PC-9 (cell line): ENCODE measurements around the gene CD274. TPM values are rescaled to one million over a fixed set of nuclear protein-coding genes. Genes with fewer than 3 reads are reported as not detected.

Source experiments
- BruUV-seq: library from RNA; stranded (reverse); fragments of 400-500 nt; replicated peaks from 2 replicates; lab custom pipeline; 2021; lab: Mats Ljungman, UMichigan
- CTCF ChIA-PET: fragments of 300-600 bp; sonication (Branson Sonifier 250); formaldehyde crosslinking; loops from one replicate; lab custom pipeline; 2022; ENCODE audit warnings: antibody characterized with exemption; lab: Charles Lee
- POLR2A ChIA-PET: fragments of 300-600 bp; sonication (Branson Sonifier 250); formaldehyde crosslinking; loops from one replicate; lab custom pipeline; 2022; ENCODE audit warnings: antibody characterized with exemption; ENCODE audit not compliant: unreplicated experiment; lab: Charles Lee
- DNase-seq, 2 experiments: peaks; one replicate each; pipeline versions ENCODE4 v3.0.0 to v3.0.0-alpha.2; 2015 to 2022; ENCODE audit warnings: mixed read lengths in 1 of 2
- H2AFZ ChIP-seq: fragments of 200-600 bp; sonication (generic); 2 replicates; pipeline ENCODE4 v1.8.1; 2017; ENCODE audit warnings: antibody characterized with exemption
- H3F3A ChIP-seq: fragments of 200-600 bp; sonication (generic); 2 replicates; pipeline ENCODE4 v1.8.1; 2017; ENCODE audit warnings: antibody characterized with exemption, mild to moderate bottlenecking, low read depth; ENCODE audit not compliant: insufficient read depth
- H3K27ac ChIP-seq: fragments of 200-600 bp; sonication (generic); 2 replicates; pipeline ENCODE4 v1.6.1; 2016; ENCODE audit warnings: mixed run types
- H3K27me3 ChIP-seq: fragments of 200-600 bp; sonication (generic); 2 replicates; pipeline ENCODE4 v1.6.1; 2016; ENCODE audit warnings: low read depth, mixed run types; ENCODE audit not compliant: insufficient read depth
- H3K36me3 ChIP-seq: fragments of 200-600 bp; sonication (generic); 2 replicates; pipeline ENCODE4 v1.6.1; 2016; ENCODE audit warnings: low read depth, mixed run types
- H3K4me1 ChIP-seq: fragments of 200-600 bp; sonication (generic); replicated peaks from 2 replicates; pipeline ENCODE4 v1.6.1; 2016; ENCODE audit warnings: mixed run types; ENCODE audit not compliant: insufficient read depth
- H3K4me2 ChIP-seq: fragments of 200-600 bp; sonication (generic); 2 replicates; pipeline ENCODE4 v1.6.1; 2017; ENCODE audit warnings: mixed run types
- H3K4me3 ChIP-seq: fragments of 200-600 bp; sonication (generic); 2 replicates; pipeline ENCODE4 v1.6.1; 2016; ENCODE audit warnings: mixed run types
- H3K79me2 ChIP-seq: fragments of 200-600 bp; sonication (generic); 2 replicates; pipeline ENCODE4 v1.6.1; 2017; ENCODE audit warnings: low read depth, mixed run types
- H3K9me2 ChIP-seq: fragments of 200-600 bp; sonication (generic); 2 replicates; pipeline ENCODE4 v1.8.1; 2017; ENCODE audit warnings: mild to moderate bottlenecking; ENCODE audit not compliant: insufficient read depth
- H3K9me3 ChIP-seq: fragments of 200-600 bp; sonication (generic); 2 replicates; pipeline ENCODE4 v1.8.1; 2016; ENCODE audit warnings: low read depth; ENCODE audit not compliant: insufficient read depth
- H4K20me1 ChIP-seq: fragments of 200-600 bp; sonication (generic); 2 replicates; pipeline ENCODE4 v1.8.1; 2017; ENCODE audit not compliant: insufficient read depth
- CTCF ChIP-seq: fragments of 200-600 bp; sonication (generic); conservative IDR thresholded peaks from 2 replicates; pipeline ENCODE4 v1.6.1; 2017; ENCODE audit warnings: mixed run types, antibody characterized with exemption, mild to moderate bottlenecking, moderate library complexity
- EZH2 ChIP-seq: fragments of 200-600 bp; sonication (generic); IDR thresholded peaks from 2 replicates; pipeline ENCODE4 v1.8.0; 2017; ENCODE audit warnings: antibody characterized with exemption, low read depth
- intact Hi-C: fragments of 100-400 bp; cut with micrococcal nuclease; formaldehyde crosslinking; loops from one replicate; pipeline ENCODE4 v1.10.0; 2022; ENCODE audit not compliant: unreplicated experiment
- total RNA-seq: library from RNA; stranded (reverse); gene quantifications from 2 replicates; pipeline ENCODE4 v1.2.3, GENCODE V29; 2021

CD274 gene
- total RNA-seq, 1 experiment from 2014 or later = 4.4 TPM

- 0 out of 2 replicates have a peak, but pooled peaks cover 4% of the 10 kb centered on the region for H3K79me2 ChIP-seq
- intact Hi-C loops = no loop called here
- H3K4me3 ChIP-seq = no peak overlapping the region
- H3K36me3 ChIP-seq = no peaks in the 10 kb centered on the region
- H3K27ac ChIP-seq = peak overlapping the region; percentile 90
- DNase-seq = no peak
- CTCF ChIA-PET = no interaction called here
- TF ChIP-seq CTCF = no peak
- no peak for TF ChIP-seq EZH2
- H3K27me3 ChIP-seq = no peaks in the 10 kb centered on the region
- peak overlapping the region; percentile 36; the same call in 1 of the 2 replicates for H3K4me2 ChIP-seq
- H4K20me1 ChIP-seq = no peaks in the 10 kb centered on the region
- no peaks in the 10 kb centered on the region for H3K9me2 ChIP-seq
- peaks cover 43% of the 10 kb centered on the region for H3K4me1 ChIP-seq
- POLR2A ChIA-PET = no interaction called here
- BruUV-seq = no TSS peak
- H3F3A ChIP-seq = peaks cover 27% of the 10 kb centered on the region
- H3K9me3 ChIP-seq = no peaks in the 10 kb centered on the region
- H2AFZ ChIP-seq = no peak overlapping the region
Observed at GRCh38 chr9:5445886-5446285, 4.5 kb upstream of the CD274 start.

- POLR2A ChIA-PET = no interaction called here
- Histone ChIP-seq H3K4me2 (peak overlapping the region; percentile 86), H3K27me3 (no peaks in the 10 kb centered on the region), H4K20me1 (no peaks in the 10 kb centered on the region), H3K9me2 (no peaks in the 10 kb centered on the region), H2AFZ (no peak overlapping the region), H3K9me3 (no peaks in the 10 kb centered on the region), H3K4me1 (peaks cover 51% of the 10 kb centered on the region), H3K36me3 (no peaks in the 10 kb centered on the region), H3F3A (peaks cover 27% of the 10 kb centered on the region), H3K27ac (peak overlapping the region; percentile 90), H3K4me3 (no peak overlapping the region), H3K79me2 (peaks cover 11% of the 10 kb centered on the region)
- BruUV-seq = no TSS peak
- intact Hi-C loops = no loop called here
- TF ChIP-seq EZH2 = no peak
- no peak for TF ChIP-seq CTCF
- CTCF ChIA-PET = no interaction called here
- DNase-seq = peak; percentile 33 to 89
Observed at GRCh38 chr9:5446451-5447236, 3.7 kb upstream of the CD274 start.

DNA sequence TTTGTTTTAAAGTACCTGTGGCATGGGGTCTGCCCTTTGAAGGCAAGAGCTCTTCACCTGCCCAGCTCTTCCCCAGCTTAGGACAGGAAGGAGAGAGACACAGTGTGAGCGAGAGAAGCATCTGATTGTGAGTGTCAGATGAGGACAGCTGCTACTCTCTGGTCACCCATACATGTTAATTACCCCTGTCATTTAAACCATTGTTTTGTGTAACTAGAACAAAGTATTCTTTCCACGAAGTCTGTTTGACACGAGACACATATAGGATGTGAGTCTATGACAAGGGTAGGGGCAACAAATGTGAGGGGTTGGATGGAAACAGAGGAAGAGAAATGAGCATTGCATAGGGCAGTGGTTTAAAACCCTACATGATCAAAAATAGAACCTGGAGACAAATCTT, 3.0 kb upstream of the CD274 start:
- Histone ChIP-seq H3K4me3 (peak overlapping the region; percentile 14; the same call in 1 of the 2 replicates), H3K36me3 (no peaks in the 10 kb centered on the region), H3F3A (peaks cover 24% of the 10 kb centered on the region), H3K9me3 (no peaks in the 10 kb centered on the region), H3K9me2 (no peaks in the 10 kb centered on the region), H3K27ac (peak overlapping the region; percentile 90), H3K4me1 (peaks cover 55% of the 10 kb centered on the region), H4K20me1 (no peaks in the 10 kb centered on the region), H3K27me3 (no peaks in the 10 kb centered on the region), H3K79me2 (peaks cover 18% of the 10 kb centered on the region), H3K4me2 (peak overlapping the region; percentile 86), H2AFZ (no peak overlapping the region)
- BruUV-seq = TSS peak; percentile 17
- no peak for DNase-seq
- POLR2A ChIA-PET = no interaction called here
- intact Hi-C loops = no loop called here
- TF ChIP-seq EZH2 (no peak), CTCF (no peak)
- CTCF ChIA-PET = no interaction called here
